Smooth muscle cell (in vitro differentiated cells): ENCODE results near the gene FXYD1. TPM values are rescaled to one million over a fixed set of nuclear protein-coding genes. Genes with fewer than 3 reads are reported as not detected.

ENCODE experiments used
- DNase-seq: peaks from one replicate; lab custom pipeline; 2025; ENCODE audit not compliant: unreplicated experiment; lab: John Stamatoyannopoulos, UW
- H2AFZ ChIP-seq: fragments of 200-600 bp; sonication (generic); 2 replicates; pipeline ENCODE4 v1.6.0; 2016; ENCODE audit warnings: antibody characterized with exemption, low read depth, mild to moderate bottlenecking
- H3F3A ChIP-seq: fragments of 200-600 bp; sonication (generic); 2 replicates; pipeline ENCODE4 v1.6.0; 2017; ENCODE audit warnings: antibody characterized with exemption, low read depth
- H3K27ac ChIP-seq: fragments of 200-600 bp; sonication (generic); 2 replicates; pipeline ENCODE4 v1.5.1; 2016; ENCODE audit warnings: low read depth, mild to moderate bottlenecking
- H3K27me3 ChIP-seq: fragments of 200-600 bp; sonication (generic); 2 replicates; pipeline ENCODE4 v1.6.1; 2016; ENCODE audit warnings: low read depth, mild to moderate bottlenecking
- H3K36me3 ChIP-seq: fragments of 200-600 bp; sonication (generic); 2 replicates; pipeline ENCODE4 v1.5.1; 2016; ENCODE audit warnings: low read depth
- H3K4me1 ChIP-seq: fragments of 200-600 bp; sonication (generic); 2 replicates; pipeline ENCODE4 v1.5.1; 2016; ENCODE audit warnings: low read depth
- H3K4me2 ChIP-seq: fragments of 200-600 bp; sonication (generic); 2 replicates; pipeline ENCODE4 v1.6.0; 2016; ENCODE audit warnings: mild to moderate bottlenecking
- H3K4me3 ChIP-seq: fragments of 200-600 bp; sonication (generic); 2 replicates; pipeline ENCODE4 v1.5.1; 2016; ENCODE audit warnings: mild to moderate bottlenecking
- H3K79me2 ChIP-seq: fragments of 200-600 bp; sonication (generic); 2 replicates; pipeline ENCODE4 v1.6.0; 2016; ENCODE audit warnings: low read depth, mild to moderate bottlenecking
- H3K9ac ChIP-seq: fragments of 200-600 bp; sonication (generic); 2 replicates; pipeline ENCODE4 v1.6.0; 2016; ENCODE audit warnings: low read depth
- H3K9me3 ChIP-seq: fragments of 200-600 bp; sonication (generic); replicated peaks from 2 replicates; pipeline ENCODE4 v1.5.1; 2016; ENCODE audit warnings: low read depth
- H4K20me1 ChIP-seq: fragments of 200-600 bp; sonication (generic); 2 replicates; pipeline ENCODE4 v1.6.0; 2016; ENCODE audit warnings: low read depth
- CTCF ChIP-seq: fragments of 200-600 bp; sonication (generic); IDR thresholded peaks from 2 replicates; pipeline ENCODE4 v1.5.1; 2017; ENCODE audit warnings: borderline replicate concordance, mild to moderate bottlenecking, antibody characterized with exemption; ENCODE audit not compliant: insufficient read depth, poor library complexity, severe bottlenecking
- WGBS: methylation state at CpG from one replicate; pipeline ENCODE4 v1.1.7; 2016; ENCODE audit warnings: low lambda C conversion rate; 5-methylcytosine and 5-hydroxymethylcytosine counted together
- polyA plus RNA-seq: library from polyadenylated mRNA; unstranded; fragments of >200 nt; fragmentation: Nextera tagmentation; extraction: Ambion mirVana; gene quantifications from 2 replicates; pipeline ENCODE4 v1.2.1, GENCODE V29; 2016
- total RNA-seq: library from RNA; depleted of rRNA; stranded (reverse); fragments of >200 nt; gene quantifications from 2 replicates; pipeline ENCODE4 v1.2.3, GENCODE V29; 2014

Gene FXYD1
- total and polyA plus RNA-seq, 2 experiments from 2014 or later: 2.7 to 3.2 TPM

GRCh38 chr19:35114353-35115176 is 24.1 kb upstream of the FXYD1 start:
- Histone ChIP-seq H3K4me2 (peak overlapping the region; percentile 76), H3F3A (no peaks in the 10 kb centered on the region), H3K9me3 (no peaks in the 10 kb centered on the region), H3K27me3 (no peaks in the 10 kb centered on the region), H3K36me3 (no peaks in the 10 kb centered on the region), H3K79me2 (no peaks in the 10 kb centered on the region), H3K4me1 (peaks cover 7% of the 10 kb centered on the region), H3K27ac (no peak overlapping the region), H3K4me3 (peak overlapping the region; percentile 41), H4K20me1 (no peaks in the 10 kb centered on the region), H2AFZ (peak overlapping the region; percentile 50), H3K9ac (no peak overlapping the region)
- peak; percentile 98 for TF ChIP-seq CTCF
- 19% methylated on average over 23 of the region's 23 CpGs for WGBS
- DNase-seq: peak; percentile 34

GRCh38 chr19:35115177-35115951 is 23.3 kb upstream of the FXYD1 start, which contains the start of gene FXYD3:
FXYD3 (plus strand) TSS chr19:35115823; CDS start chr19:35119377, 3,554 bp downstream.
- TF ChIP-seq CTCF: no peak
- Histone ChIP-seq H3K9me3 (no peaks in the 10 kb centered on the region), H3K27me3 (no peaks in the 10 kb centered on the region), H3K27ac (no peak within 1 kb of the TSS), H4K20me1 (no peaks in the 10 kb centered on the region), H3K4me3 (peak within 1 kb of the TSS; percentile 43), H3K4me2 (peak within 1 kb of the TSS; percentile 76), H3K36me3 (no peaks in the 10 kb centered on the region), H3F3A (no peaks in the 10 kb centered on the region), H2AFZ (peak within 1 kb of the TSS; percentile 50), H3K9ac (no peak within 1 kb of the TSS), H3K4me1 (peaks cover 7% of the 10 kb centered on the region), H3K79me2 (no peaks in the 10 kb centered on the region)
- 76% methylated on average over 8 of the region's 14 CpGs for WGBS
- no peak for DNase-seq

- Histone ChIP-seq H2AFZ (no peak overlapping the region), H3K36me3 (no peaks in the 10 kb centered on the region), H3K27ac (no peak overlapping the region), H4K20me1 (no peaks in the 10 kb centered on the region), H3K9me3 (no peaks in the 10 kb centered on the region), H3F3A (no peaks in the 10 kb centered on the region), H3K79me2 (no peaks in the 10 kb centered on the region), H3K27me3 (no peaks in the 10 kb centered on the region), H3K9ac (no peak overlapping the region), H3K4me1 (peaks cover 7% of the 10 kb centered on the region), H3K4me3 (peak overlapping the region; percentile 43), H3K4me2 (peak overlapping the region; percentile 40)
- 67% methylated on average over 13 of the region's 13 CpGs for WGBS
- no peak for DNase-seq
- no peak for TF ChIP-seq CTCF
Observed at GRCh38 chr19:35116072-35116801, 22.4 kb upstream of the FXYD1 start.
